HG03378 (cell line): ENCODE measurements around the gene KDM1B.
"Not testable (repeated sequence)": the region's sequence is repeated elsewhere in the genome, so short reads cannot be mapped to it uniquely, and the experiment has no call there.

Source experiments
- ATAC-seq: cut with Tn5 transposase; IDR thresholded peaks from one replicate; pipeline ENCODE4 v1.9.1; 2021; ENCODE audit warnings: mild to moderate bottlenecking, moderate library complexity; ENCODE audit not compliant: unreplicated experiment

KDM1B gene

GRCh38 chr6:18186033-18186432 lies 30.8 kb downstream of the KDM1B start:
- ATAC-seq: no peak

GRCh38 chr6:18186540-18187250 lies 31.5 kb downstream of the KDM1B start:
- ATAC-seq: no peak

- no peak for ATAC-seq
These were observed 32.5 kb downstream of the KDM1B start for GRCh38 chr6:18187701-18188100.

- no peak for ATAC-seq
These were observed 34.0 kb downstream of the KDM1B start for GRCh38 chr6:18189196-18189595.

GRCh38 chr6:18192026-18192425 lies 36.8 kb downstream of the KDM1B start:
- ATAC-seq: no peak

- no peak for ATAC-seq
These were observed 48.6 kb downstream of the KDM1B start for GRCh38 chr6:18203786-18204185.

GRCh38 chr6:18204691-18205090 lies 49.5 kb downstream of the KDM1B start:
- ATAC-seq: no peak

- ATAC-seq: no peak
These were observed 51.4 kb downstream of the KDM1B start for GRCh38 chr6:18206591-18206990.

- no peak for ATAC-seq
These were observed 52.2 kb downstream of the KDM1B start for GRCh38 chr6:18207438-18207837.

- ATAC-seq: no peak
These were observed 52.7 kb downstream of the KDM1B start for GRCh38 chr6:18207949-18208348.

GRCh38 chr6:18208778-18209177 lies 53.6 kb downstream of the KDM1B start:
- not testable (repeated sequence) for ATAC-seq

GRCh38 chr6:18209539-18210197 lies 54.4 kb downstream of the KDM1B start:
- ATAC-seq: no peak

GRCh38 chr6:18210707-18211106 lies 55.5 kb downstream of the KDM1B start:
- ATAC-seq: no peak

- ATAC-seq: peak; percentile 95
These were observed 56.1 kb downstream of the KDM1B start for GRCh38 chr6:18211338-18211737.

- no peak for ATAC-seq
These were observed 57.0 kb downstream of the KDM1B start for GRCh38 chr6:18212231-18212630.

- no peak for ATAC-seq
These were observed 58.2 kb downstream of the KDM1B start for GRCh38 chr6:18213439-18213838.

GRCh38 chr6:18214003-18214402 lies 58.8 kb downstream of the KDM1B start:
- ATAC-seq: peak; percentile 32

GRCh38 chr6:18215436-18215835 lies 60.2 kb downstream of the KDM1B start:
- no peak for ATAC-seq

GRCh38 chr6:18216411-18216810 lies 61.2 kb downstream of the KDM1B start:
- no peak for ATAC-seq

- ATAC-seq: no peak
These were observed 63.0 kb downstream of the KDM1B start for GRCh38 chr6:18218233-18218632.

- no peak for ATAC-seq
These were observed 64.4 kb downstream of the KDM1B start for GRCh38 chr6:18219591-18219990.

- no peak for ATAC-seq
These were observed 66.0 kb downstream of the KDM1B start for GRCh38 chr6:18221288-18221615.
